ENCODE data around the gene SYS1. TPM values are rescaled to one million over a fixed set of nuclear protein-coding genes. Genes with fewer than 3 reads are reported as not detected.

SYS1 gene
- total RNA-seq, 2 donors from 2014 or later = 29.9 to 32.9 TPM

- Mint-ChIP-seq H3K9me3 (no peaks in the 10 kb centered on the region), H3K36me3 (ENCODE audit: low read depth) (peaks cover 16% of the 10 kb centered on the region), H3K4me3 (peak overlapping the region; percentile 84), H3K4me1 (peaks cover 12% of the 10 kb centered on the region), H3K27ac (peak overlapping the region; percentile 85), H3K27me3 (no peaks in the 10 kb centered on the region)
- peak; percentile 98 for ATAC-seq (replicated peaks)
Measured at GRCh38 chr20:45373353-45374100, 10.6 kb downstream of the SYS1 start.

- Mint-ChIP-seq H3K4me1 (peaks cover 6% of the 10 kb centered on the region), H3K9me3 (no peaks in the 10 kb centered on the region), H3K36me3 (ENCODE audit: low read depth) (peaks cover 11% of the 10 kb centered on the region), H3K27ac (peak overlapping the region; percentile 85), H3K4me3 (peak overlapping the region; percentile 84), H3K27me3 (no peaks in the 10 kb centered on the region)
- ATAC-seq (replicated peaks) = no peak
Measured at GRCh38 chr20:45374101-45374467, 11.1 kb downstream of the SYS1 start.

- no peak for ATAC-seq (replicated peaks)
Measured at GRCh38 chr20:45374966-45375365, 12.0 kb downstream of the SYS1 start.

GRCh38 chr20:45377269-45377668 lies 14.3 kb downstream of the SYS1 start:
- ATAC-seq (replicated peaks) = no peak
- Mint-ChIP-seq H3K27ac (no peak overlapping the region), H3K36me3 (ENCODE audit: low read depth) (peaks cover 14% of the 10 kb centered on the region), H3K9me3 (no peaks in the 10 kb centered on the region), H3K4me3 (no peak overlapping the region), H3K4me1 (peaks cover 3% of the 10 kb centered on the region), H3K27me3 (no peaks in the 10 kb centered on the region)

More at GRCh38 chr20:45374966-45375365, 12.0 kb downstream of the SYS1 start:
- no peaks in the 10 kb centered on the region for H3K27me3 Mint-ChIP-seq
- peaks cover 7% of the 10 kb centered on the region for H3K36me3 Mint-ChIP-seq (ENCODE audit: low read depth)
- H3K4me3 Mint-ChIP-seq = no peak overlapping the region
- H3K27ac Mint-ChIP-seq = peak overlapping the region; percentile 85
- H3K9me3 Mint-ChIP-seq = no peaks in the 10 kb centered on the region
- H3K4me1 Mint-ChIP-seq = peaks cover 5% of the 10 kb centered on the region

- Mint-ChIP-seq H3K4me1 (no peaks in the 10 kb centered on the region), H3K27ac (no peak within 1 kb of the TSS), H3K9me3 (no peaks in the 10 kb centered on the region), H3K36me3 (ENCODE audit: low read depth) (peaks cover 14% of the 10 kb centered on the region), H3K4me3 (no peak within 1 kb of the TSS), H3K27me3 (no peaks in the 10 kb centered on the region)
- ATAC-seq (replicated peaks) = no peak
Measured at GRCh38 chr20:45378191-45378590, 15.2 kb downstream of the SYS1 start, which contains the start of gene TP53TG5. TP53TG5 (minus strand) TSS chr20:45378325; CDS start chr20:45378236, 89 bp downstream.

GRCh38 chr20:45387274-45387673 lies 24.3 kb downstream of the SYS1 start:
- peak; percentile 42 for ATAC-seq (replicated peaks)
- H3K36me3 Mint-ChIP-seq (ENCODE audit: low read depth) = no peaks in the 10 kb centered on the region
- no peaks in the 10 kb centered on the region for H3K27me3 Mint-ChIP-seq
- no peaks in the 10 kb centered on the region for H3K9me3 Mint-ChIP-seq
- no peak overlapping the region for H3K27ac Mint-ChIP-seq
- H3K4me1 Mint-ChIP-seq = peaks cover 9% of the 10 kb centered on the region
- no peak overlapping the region for H3K4me3 Mint-ChIP-seq

- H3K36me3 Mint-ChIP-seq (ENCODE audit: low read depth) = peaks cover 8% of the 10 kb centered on the region
- peaks cover 9% of the 10 kb centered on the region for H3K4me1 Mint-ChIP-seq
- no peaks in the 10 kb centered on the region for H3K27me3 Mint-ChIP-seq
- H3K4me3 Mint-ChIP-seq = no peak overlapping the region
- no peak for ATAC-seq (replicated peaks)
- H3K27ac Mint-ChIP-seq = no peak overlapping the region
- H3K9me3 Mint-ChIP-seq = no peaks in the 10 kb centered on the region
Measured at GRCh38 chr20:45390931-45391330, 28.0 kb downstream of the SYS1 start.

GRCh38 chr20:45391559-45391958 lies 28.6 kb downstream of the SYS1 start:
- no peak overlapping the region for H3K4me3 Mint-ChIP-seq
- peaks cover 10% of the 10 kb centered on the region for H3K36me3 Mint-ChIP-seq (ENCODE audit: low read depth)
- H3K27ac Mint-ChIP-seq = no peak overlapping the region
- no peaks in the 10 kb centered on the region for H3K27me3 Mint-ChIP-seq
- H3K9me3 Mint-ChIP-seq = no peaks in the 10 kb centered on the region
- H3K4me1 Mint-ChIP-seq = peaks cover 9% of the 10 kb centered on the region
- no peak for ATAC-seq (replicated peaks)

GRCh38 chr20:45392733-45393132 lies 29.8 kb downstream of the SYS1 start:
- Mint-ChIP-seq H3K9me3 (no peaks in the 10 kb centered on the region), H3K27me3 (no peaks in the 10 kb centered on the region), H3K27ac (no peak overlapping the region), H3K4me1 (peaks cover 3% of the 10 kb centered on the region), H3K4me3 (no peak overlapping the region), H3K36me3 (ENCODE audit: low read depth) (peaks cover 10% of the 10 kb centered on the region)
- ATAC-seq (replicated peaks) = no peak

- no peak for ATAC-seq (replicated peaks)
Measured at GRCh38 chr20:45394221-45395113, 31.5 kb downstream of the SYS1 start.

GRCh38 chr20:45395114-45395415 lies 32.1 kb downstream of the SYS1 start:
- no peak for ATAC-seq (replicated peaks)
- Mint-ChIP-seq H3K4me1 (peaks cover 3% of the 10 kb centered on the region), H3K36me3 (ENCODE audit: low read depth) (peaks cover 16% of the 10 kb centered on the region), H3K4me3 (no peak overlapping the region), H3K27ac (no peak overlapping the region), H3K27me3 (no peaks in the 10 kb centered on the region), H3K9me3 (peaks cover 5% of the 10 kb centered on the region)

More at GRCh38 chr20:45394221-45395113, 31.5 kb downstream of the SYS1 start:
- Mint-ChIP-seq H3K27ac (no peak overlapping the region), H3K36me3 (ENCODE audit: low read depth) (peaks cover 10% of the 10 kb centered on the region), H3K9me3 (no peaks in the 10 kb centered on the region), H3K4me3 (no peak overlapping the region), H3K27me3 (no peaks in the 10 kb centered on the region), H3K4me1 (peaks cover 3% of the 10 kb centered on the region)

GRCh38 chr20:45399018-45399417 lies 36.1 kb downstream of the SYS1 start:
- H3K4me3 Mint-ChIP-seq = no peak overlapping the region
- H3K4me1 Mint-ChIP-seq = peaks cover 4% of the 10 kb centered on the region

GRCh38 chr20:45400346-45401031 lies 37.5 kb downstream of the SYS1 start:
- no peak for ATAC-seq (replicated peaks)
- Mint-ChIP-seq H3K9me3 (peaks cover 6% of the 10 kb centered on the region), H3K36me3 (ENCODE audit: low read depth) (peaks cover 13% of the 10 kb centered on the region), H3K4me3 (no peak overlapping the region), H3K27me3 (no peaks in the 10 kb centered on the region), H3K4me1 (peaks cover 9% of the 10 kb centered on the region), H3K27ac (no peak overlapping the region)

More at GRCh38 chr20:45399018-45399417, 36.1 kb downstream of the SYS1 start:
- Mint-ChIP-seq H3K27ac (no peak overlapping the region), H3K9me3 (peaks cover 6% of the 10 kb centered on the region), H3K36me3 (ENCODE audit: low read depth) (peaks cover 17% of the 10 kb centered on the region), H3K27me3 (no peaks in the 10 kb centered on the region)
- no peak for ATAC-seq (replicated peaks)

GRCh38 chr20:45402946-45403345 lies 40.0 kb downstream of the SYS1 start:
- H3K27ac Mint-ChIP-seq = no peak overlapping the region
- peaks cover 6% of the 10 kb centered on the region for H3K9me3 Mint-ChIP-seq
- no peaks in the 10 kb centered on the region for H3K27me3 Mint-ChIP-seq
- no peak overlapping the region for H3K4me3 Mint-ChIP-seq
- H3K36me3 Mint-ChIP-seq (ENCODE audit: low read depth) = peaks cover 7% of the 10 kb centered on the region
- no peak for ATAC-seq (replicated peaks)
- H3K4me1 Mint-ChIP-seq = peaks cover 9% of the 10 kb centered on the region

Measured in activated T-helper 17 cell treated with anti-CD3 and anti-CD28 coated beads, Interleukin-2, amount 50 U/mL, for 72 hours (primary cell).